HCT116 (cell line): Measurements from ENCODE around the gene MACROD1.

Experiments used
- EZH2 ChIP-seq: fragments of 200-600 bp; sonication (generic); IDR thresholded peaks from 2 replicates; pipeline ENCODE4 v1.6.1; 2017; ENCODE audit warnings: antibody characterized with exemption, mixed run types
- EZH2phosphoT487 ChIP-seq: fragments of 200-600 bp; IDR thresholded peaks from 2 replicates; pipeline ENCODE4 v1.6.1; 2018; ENCODE audit warnings: antibody characterized with exemption, borderline replicate concordance
- POLR2A ChIP-seq: IDR thresholded peaks from 2 replicates; pipeline ENCODE4 v1.7.0; 2011; ENCODE audit warnings: borderline replicate concordance; ENCODE audit not compliant: insufficient read depth, insufficient read length; ENCODE audit errors: extremely low read depth
- POLR2AphosphoS5 ChIP-seq: IDR thresholded peaks from 2 replicates; pipeline ENCODE4 v1.6.1; 2011; ENCODE audit warnings: mild to moderate bottlenecking, low read depth, low read length, moderate library complexity
- RAD21 ChIP-seq: IDR thresholded peaks from 2 replicates; pipeline ENCODE4 v1.6.1; 2012; ENCODE audit warnings: low read depth, mild to moderate bottlenecking
- SIN3A ChIP-seq: IDR thresholded peaks from 2 replicates; pipeline ENCODE4 v1.6.1; 2012; ENCODE audit warnings: low read depth
- SRF ChIP-seq: IDR thresholded peaks from 2 replicates; pipeline ENCODE4 v1.6.1; 2012; ENCODE audit warnings: low read depth
- TCF7L2 ChIP-seq: IDR thresholded peaks from 2 replicates; pipeline ENCODE4 v1.7.0; 2011; ENCODE audit warnings: borderline replicate concordance, inconsistent platforms; ENCODE audit not compliant: insufficient read depth, insufficient read length; ENCODE audit errors: extremely low read depth
- TF ChIP-seq, protein P1 (sequence below), 3 experiments: fragments of 200-600 bp in 1 of 3; sonication (generic) in 1 of 3; IDR thresholded peaks in 2 of 3; conservative IDR thresholded peaks in 1 of 3; 2 replicates each; pipeline ENCODE4 v1.5.1; 2012 to 2017; ENCODE audit warnings: low read depth in 2 of 3, low read length in 2 of 3, antibody characterized with exemption in 1 of 3, borderline replicate concordance in 1 of 3, control low read depth in 1 of 3, mild to moderate bottlenecking in 1 of 3, mixed read lengths in 1 of 3, mixed run types in 1 of 3, moderate library complexity in 1 of 3; ENCODE audit not compliant: insufficient read depth in 1 of 3
- TF ChIP-seq, protein P2 (sequence below): IDR thresholded peaks from 2 replicates; pipeline ENCODE4 v1.6.1; 2012
- TF ChIP-seq, protein P3 (sequence below): IDR thresholded peaks from 2 replicates; pipeline ENCODE4 v1.6.1; 2012; ENCODE audit warnings: low read depth

DNA sequence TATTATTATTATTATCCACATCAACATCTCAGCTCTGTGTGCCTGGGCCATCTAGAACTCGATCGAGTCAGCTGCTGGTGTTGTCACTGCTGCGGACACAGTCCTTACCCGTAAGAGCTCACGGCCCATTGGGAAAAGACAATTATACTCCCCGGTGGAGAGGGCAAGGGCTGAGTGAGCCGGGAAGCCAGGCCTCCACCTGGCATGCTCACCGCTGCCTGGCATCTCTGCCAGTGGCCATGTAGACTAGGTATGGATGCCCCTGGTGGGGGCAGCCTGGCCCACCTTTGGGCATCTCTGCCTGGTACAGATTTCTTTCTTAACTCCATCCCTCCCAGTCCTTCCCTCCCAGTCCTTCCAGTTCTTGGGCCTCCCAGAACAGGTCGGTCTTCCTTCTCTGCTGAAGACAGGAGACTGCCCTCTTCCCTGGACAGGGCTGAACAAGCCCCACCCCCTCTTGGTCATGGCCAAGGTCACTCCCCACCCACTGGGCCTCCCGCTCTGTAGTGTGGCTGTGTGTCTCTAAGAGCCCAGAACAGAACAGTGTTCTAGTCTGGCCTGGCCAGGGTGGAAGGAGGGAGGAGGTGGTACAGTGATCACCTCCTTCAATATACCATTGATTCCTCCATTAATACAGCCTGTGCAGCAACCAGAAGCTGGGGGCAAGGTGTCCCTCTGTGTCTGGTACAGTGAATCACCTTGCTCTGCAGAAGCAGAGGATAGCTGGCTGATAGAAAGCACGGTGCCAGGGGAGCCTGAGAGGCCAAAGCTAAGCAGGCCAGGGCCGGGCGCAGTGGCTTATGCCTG lies 72.5 kb downstream of the MACROD1 start:
- TF ChIP-seq, protein P1, sequence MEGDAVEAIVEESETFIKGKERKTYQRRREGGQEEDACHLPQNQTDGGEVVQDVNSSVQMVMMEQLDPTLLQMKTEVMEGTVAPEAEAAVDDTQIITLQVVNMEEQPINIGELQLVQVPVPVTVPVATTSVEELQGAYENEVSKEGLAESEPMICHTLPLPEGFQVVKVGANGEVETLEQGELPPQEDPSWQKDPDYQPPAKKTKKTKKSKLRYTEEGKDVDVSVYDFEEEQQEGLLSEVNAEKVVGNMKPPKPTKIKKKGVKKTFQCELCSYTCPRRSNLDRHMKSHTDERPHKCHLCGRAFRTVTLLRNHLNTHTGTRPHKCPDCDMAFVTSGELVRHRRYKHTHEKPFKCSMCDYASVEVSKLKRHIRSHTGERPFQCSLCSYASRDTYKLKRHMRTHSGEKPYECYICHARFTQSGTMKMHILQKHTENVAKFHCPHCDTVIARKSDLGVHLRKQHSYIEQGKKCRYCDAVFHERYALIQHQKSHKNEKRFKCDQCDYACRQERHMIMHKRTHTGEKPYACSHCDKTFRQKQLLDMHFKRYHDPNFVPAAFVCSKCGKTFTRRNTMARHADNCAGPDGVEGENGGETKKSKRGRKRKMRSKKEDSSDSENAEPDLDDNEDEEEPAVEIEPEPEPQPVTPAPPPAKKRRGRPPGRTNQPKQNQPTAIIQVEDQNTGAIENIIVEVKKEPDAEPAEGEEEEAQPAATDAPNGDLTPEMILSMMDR (IDR thresholded peaks at IDR 0.05 in 2 of 3, conservative IDR thresholded peaks at IDR 0.05 in 1 of 3; ENCODE audit: borderline replicate concordance in 1 of 3, insufficient read depth in 1 of 3, low read depth in 2 of 3, low read length in 2 of 3) = no peak
- TF ChIP-seq POLR2A = no peak
- TF ChIP-seq SIN3A = no peak
- no peak for TF ChIP-seq RAD21
- no peak for TF ChIP-seq TCF7L2
- TF ChIP-seq SRF = no peak
- TF ChIP-seq, protein P2, sequence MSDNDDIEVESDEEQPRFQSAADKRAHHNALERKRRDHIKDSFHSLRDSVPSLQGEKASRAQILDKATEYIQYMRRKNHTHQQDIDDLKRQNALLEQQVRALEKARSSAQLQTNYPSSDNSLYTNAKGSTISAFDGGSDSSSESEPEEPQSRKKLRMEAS = no peak
- no peak for TF ChIP-seq EZH2phosphoT487
- TF ChIP-seq EZH2 = no peak
- TF ChIP-seq, protein P3, sequence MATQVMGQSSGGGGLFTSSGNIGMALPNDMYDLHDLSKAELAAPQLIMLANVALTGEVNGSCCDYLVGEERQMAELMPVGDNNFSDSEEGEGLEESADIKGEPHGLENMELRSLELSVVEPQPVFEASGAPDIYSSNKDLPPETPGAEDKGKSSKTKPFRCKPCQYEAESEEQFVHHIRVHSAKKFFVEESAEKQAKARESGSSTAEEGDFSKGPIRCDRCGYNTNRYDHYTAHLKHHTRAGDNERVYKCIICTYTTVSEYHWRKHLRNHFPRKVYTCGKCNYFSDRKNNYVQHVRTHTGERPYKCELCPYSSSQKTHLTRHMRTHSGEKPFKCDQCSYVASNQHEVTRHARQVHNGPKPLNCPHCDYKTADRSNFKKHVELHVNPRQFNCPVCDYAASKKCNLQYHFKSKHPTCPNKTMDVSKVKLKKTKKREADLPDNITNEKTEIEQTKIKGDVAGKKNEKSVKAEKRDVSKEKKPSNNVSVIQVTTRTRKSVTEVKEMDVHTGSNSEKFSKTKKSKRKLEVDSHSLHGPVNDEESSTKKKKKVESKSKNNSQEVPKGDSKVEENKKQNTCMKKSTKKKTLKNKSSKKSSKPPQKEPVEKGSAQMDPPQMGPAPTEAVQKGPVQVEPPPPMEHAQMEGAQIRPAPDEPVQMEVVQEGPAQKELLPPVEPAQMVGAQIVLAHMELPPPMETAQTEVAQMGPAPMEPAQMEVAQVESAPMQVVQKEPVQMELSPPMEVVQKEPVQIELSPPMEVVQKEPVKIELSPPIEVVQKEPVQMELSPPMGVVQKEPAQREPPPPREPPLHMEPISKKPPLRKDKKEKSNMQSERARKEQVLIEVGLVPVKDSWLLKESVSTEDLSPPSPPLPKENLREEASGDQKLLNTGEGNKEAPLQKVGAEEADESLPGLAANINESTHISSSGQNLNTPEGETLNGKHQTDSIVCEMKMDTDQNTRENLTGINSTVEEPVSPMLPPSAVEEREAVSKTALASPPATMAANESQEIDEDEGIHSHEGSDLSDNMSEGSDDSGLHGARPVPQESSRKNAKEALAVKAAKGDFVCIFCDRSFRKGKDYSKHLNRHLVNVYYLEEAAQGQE = no peak
- TF ChIP-seq POLR2AphosphoS5 = no peak
